ENCODE results near the gene RNASEH1.

DNA sequence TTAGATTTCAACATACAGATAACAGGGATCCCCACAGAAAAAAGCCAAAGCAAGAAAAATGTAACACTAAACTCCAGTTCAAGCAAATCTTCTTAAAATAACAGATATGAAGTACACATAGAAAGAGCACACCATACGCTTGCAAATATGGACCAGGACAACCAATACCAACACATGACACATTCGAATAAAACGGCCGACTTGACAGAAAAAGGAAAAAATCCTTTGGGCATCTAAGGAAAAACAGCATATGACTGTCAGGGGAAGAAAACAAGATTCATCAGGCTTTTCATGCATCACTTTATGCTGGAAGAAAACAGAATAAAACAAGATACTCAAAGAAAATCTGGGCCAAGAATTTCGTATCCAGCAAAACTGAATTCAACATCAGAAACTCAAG, 16.0 kb downstream of the RNASEH1 start:
- TF ChIP-seq, protein P1, sequence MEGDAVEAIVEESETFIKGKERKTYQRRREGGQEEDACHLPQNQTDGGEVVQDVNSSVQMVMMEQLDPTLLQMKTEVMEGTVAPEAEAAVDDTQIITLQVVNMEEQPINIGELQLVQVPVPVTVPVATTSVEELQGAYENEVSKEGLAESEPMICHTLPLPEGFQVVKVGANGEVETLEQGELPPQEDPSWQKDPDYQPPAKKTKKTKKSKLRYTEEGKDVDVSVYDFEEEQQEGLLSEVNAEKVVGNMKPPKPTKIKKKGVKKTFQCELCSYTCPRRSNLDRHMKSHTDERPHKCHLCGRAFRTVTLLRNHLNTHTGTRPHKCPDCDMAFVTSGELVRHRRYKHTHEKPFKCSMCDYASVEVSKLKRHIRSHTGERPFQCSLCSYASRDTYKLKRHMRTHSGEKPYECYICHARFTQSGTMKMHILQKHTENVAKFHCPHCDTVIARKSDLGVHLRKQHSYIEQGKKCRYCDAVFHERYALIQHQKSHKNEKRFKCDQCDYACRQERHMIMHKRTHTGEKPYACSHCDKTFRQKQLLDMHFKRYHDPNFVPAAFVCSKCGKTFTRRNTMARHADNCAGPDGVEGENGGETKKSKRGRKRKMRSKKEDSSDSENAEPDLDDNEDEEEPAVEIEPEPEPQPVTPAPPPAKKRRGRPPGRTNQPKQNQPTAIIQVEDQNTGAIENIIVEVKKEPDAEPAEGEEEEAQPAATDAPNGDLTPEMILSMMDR (IDR thresholded peaks at IDR 0.05; ENCODE audit: low read depth, low read length) = no peak
- no peak for TF ChIP-seq POLR2A (IDR thresholded peaks at IDR 0.05; ENCODE audit: extremely low read depth, insufficient read length)

Data from NB4 (cell line).